Spleen (tissue), 7 donors: ENCODE data around the gene KLF6.

ENCODE experiments used
- CTCF ChIP-seq, 11 experiments: fragments of 200-600 bp in 7 of 11; fragments of 450-650 bp in 4 of 11; sonication (generic) in 4 of 11; IDR thresholded peaks in 8 of 11; conservative IDR thresholded peaks in 3 of 11; 1 replicate in 7 of 11; 2 replicates in 4 of 11; pipeline versions ENCODE4 v1.4.0 to v1.8.0; 2016 to 2021; ENCODE audit warnings: antibody characterized with exemption in 11 of 11, inconsistent platforms in 4 of 11, mild to moderate bottlenecking in 1 of 11
- POLR2A ChIP-seq, 3 donors: fragments of 450-650 bp; IDR thresholded peaks; one replicate each; pipeline ENCODE4 v1.5.1; 2017; ENCODE audit warnings: antibody characterized with exemption in 3 of 3, mild to moderate bottlenecking in 1 of 3
- POLR2AphosphoS5 ChIP-seq, 3 donors: sonication (generic); formaldehyde crosslinking; IDR thresholded peaks; one replicate each; pipeline ENCODE4 v1.5.1; 2017; ENCODE audit warnings: antibody characterized with exemption in 3 of 3
- donor health status: DM: no; HTN: no; CAD: no; lungs with moderate emphysema.
- donor health status: DM: no; HTN: no; CAD: no.
- donor health status: DM: no; HTN: no; CAD: no.

GRCh38 chr10:3761904-3762303 is 23.1 kb downstream of the KLF6 start:
- TF ChIP-seq CTCF (IDR thresholded peaks at IDR 0.05 in 8 of 11, conservative IDR thresholded peaks at IDR 0.05 in 3 of 11) (no peak), POLR2A (IDR thresholded peaks at IDR 0.05) (no peak), POLR2AphosphoS5 (IDR thresholded peaks at IDR 0.05) (no peak)
